Left forelimb (tissue), 1 donor: Measurements from ENCODE around the gene MPP3.

Source experiments
- DNase-seq: peaks from one replicate; pipeline ENCODE4 v3.0.0-alpha.2; 2018; ENCODE audit warnings: low spot score

MPP3 gene

DNA sequence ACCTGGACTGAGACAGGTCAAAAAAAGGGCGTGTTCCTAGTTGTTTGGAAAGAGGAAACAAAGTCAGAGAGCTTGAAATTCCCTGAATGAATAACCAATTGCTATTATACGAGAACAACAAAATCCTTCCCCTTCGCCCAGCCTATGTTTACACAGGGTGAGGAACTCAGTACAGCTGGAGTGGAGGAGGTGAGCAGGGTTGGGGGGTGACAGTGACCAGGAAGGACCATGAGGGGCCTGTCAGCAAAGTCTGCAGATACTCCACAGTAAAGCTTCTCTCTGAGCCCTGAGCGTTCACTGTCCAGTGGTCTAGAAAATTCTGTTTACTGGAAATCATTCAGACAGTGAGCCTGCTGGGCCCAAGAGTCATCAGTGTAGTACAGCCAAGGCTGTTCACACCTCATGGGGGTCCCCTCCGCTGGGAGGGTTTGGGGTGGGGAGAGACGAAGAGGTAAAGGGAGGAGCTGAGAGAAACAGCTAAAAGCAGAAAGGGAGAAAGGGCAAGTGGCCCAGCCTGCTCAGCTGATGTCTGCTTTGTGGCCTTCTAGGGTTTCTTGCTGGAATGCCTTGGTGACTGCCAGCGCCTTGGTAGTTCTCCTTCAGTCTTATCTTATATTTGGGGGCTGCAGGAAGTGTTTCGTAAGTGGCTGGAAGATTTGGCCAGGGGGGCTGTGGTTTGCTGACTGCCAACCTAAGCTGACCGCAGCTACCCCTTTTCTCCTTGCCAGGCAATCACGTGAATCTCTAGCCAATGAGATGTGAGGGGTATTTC is 59.9 kb downstream of the MPP3 start:
- no peak for DNase-seq

DNA sequence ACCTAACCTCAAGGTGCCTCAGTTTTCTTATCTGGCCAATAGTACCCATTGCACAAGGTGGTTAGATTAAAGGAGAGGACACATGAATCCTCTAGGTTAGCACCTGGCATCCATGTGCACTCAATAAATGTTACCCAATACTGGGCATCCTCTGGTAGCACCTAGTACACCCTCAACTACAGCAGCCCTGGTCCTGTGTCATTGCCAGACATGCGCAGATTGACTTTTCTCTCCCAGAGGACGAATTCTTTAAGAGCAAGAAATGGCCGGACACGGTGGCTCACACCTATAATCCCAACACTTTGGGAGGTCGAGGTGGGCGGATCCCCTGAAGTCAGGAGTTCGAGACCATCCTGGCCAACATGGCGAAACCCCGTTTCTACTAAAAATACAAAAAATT is 61.5 kb downstream of the MPP3 start:
- no peak for DNase-seq

DNA sequence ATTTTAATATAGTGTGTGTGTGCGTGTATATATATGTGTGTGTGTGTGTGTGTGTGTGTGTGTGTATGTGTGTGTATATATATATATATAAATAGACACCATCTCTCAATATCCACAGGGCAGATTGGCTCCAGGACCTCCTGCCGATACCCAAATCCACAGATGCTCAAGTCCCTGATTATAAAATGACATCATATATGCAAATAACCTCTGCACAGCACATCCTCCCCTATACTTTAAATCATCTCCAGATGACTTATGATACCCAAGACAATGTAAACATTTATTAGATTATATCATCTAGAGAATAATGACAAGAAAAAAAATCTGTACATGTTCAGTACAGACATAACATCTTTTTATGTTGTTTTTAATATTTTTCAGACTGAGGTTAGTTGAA is 62.0 kb downstream of the MPP3 start:
- no peak for DNase-seq

GRCh38 chr17:43769859-43770258 is 63.1 kb downstream of the MPP3 start:
- no peak for DNase-seq

GRCh38 chr17:43769426-43769825 is 63.5 kb downstream of the MPP3 start:
- no peak for DNase-seq

- no peak for DNase-seq
These were observed 64.0 kb downstream of the MPP3 start for GRCh38 chr17:43768943-43769342.

- no peak for DNase-seq
These were observed 64.6 kb downstream of the MPP3 start for GRCh38 chr17:43768382-43768781.

- no peak for DNase-seq
These were observed 65.3 kb downstream of the MPP3 start for GRCh38 chr17:43767713-43768059.

- DNase-seq: no peak
These were observed 65.8 kb downstream of the MPP3 start for GRCh38 chr17:43767053-43767712.

- DNase-seq: no peak
These were observed 66.4 kb downstream of the MPP3 start for GRCh38 chr17:43766413-43767052.

DNA sequence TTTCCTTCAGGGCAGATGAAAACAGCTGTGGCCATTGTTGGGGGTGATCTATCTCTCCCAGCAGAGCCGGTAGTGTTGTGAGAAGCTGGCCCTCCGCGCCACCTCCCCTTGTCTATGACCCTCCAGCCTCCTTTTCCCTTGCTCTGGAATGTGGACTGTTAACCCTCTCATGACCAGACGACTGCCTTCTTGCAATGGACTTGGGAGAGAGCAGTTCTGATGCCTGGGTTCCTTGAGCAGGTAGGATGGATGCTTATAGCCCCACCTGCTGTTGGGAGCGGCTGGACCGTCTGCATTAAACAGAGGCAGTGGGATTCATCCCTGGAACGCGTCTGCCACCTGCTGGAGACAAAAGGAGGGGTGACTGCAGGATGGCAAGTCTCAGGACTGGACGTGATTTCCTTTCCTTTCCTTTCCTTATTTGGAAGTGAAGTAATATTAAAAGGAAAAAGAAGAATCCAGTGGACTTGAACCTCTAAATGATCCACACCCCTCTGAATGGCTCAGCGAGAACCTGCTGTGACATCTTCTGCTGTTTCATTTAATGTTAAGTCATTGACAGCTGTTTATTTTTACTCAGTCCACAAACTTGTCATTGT is 72.6 kb downstream of the MPP3 start:
- peak; percentile 90 for DNase-seq

- no peak for DNase-seq
These were observed 73.1 kb downstream of the MPP3 start for GRCh38 chr17:43759836-43760235.

DNA sequence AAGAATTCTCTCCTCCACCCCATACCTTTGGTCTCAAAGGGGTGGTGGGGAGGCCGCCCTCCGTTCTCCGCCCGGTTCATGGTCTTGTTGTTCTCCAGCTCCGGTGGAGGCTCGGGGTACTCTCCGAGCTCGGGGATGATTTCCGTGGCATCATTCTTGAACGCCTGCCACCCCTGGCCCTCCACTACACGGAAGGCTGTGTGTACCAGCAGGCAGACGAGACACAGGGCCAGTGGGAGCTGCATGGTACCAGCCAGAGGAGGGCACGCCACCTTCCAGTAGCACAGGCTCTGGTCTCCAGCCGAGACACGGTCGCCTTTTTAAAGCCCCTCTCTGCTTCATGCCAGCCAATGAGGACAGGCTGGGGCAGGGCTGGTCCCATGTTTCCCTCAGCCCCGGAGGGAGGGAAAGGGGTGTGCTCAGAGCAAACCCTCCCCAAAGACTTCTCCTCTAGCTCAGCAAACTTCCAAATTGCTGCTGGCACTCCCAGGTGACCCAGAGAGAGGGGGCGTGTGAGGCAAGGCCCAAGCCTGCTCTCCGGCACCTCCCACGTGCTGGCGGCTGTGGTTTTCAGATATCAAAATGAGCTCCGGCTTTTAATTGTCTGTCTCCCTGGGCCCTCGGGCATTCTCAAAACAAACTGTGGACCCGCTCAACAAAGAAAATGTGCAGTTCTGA is 74.3 kb downstream of the MPP3 start, which contains the start of gene SOST:
SOST (minus strand) TSS at position 295 of the 678 bp plus-strand sequence; CDS start at position 245, 50 bp downstream.
- no peak for DNase-seq

DNA sequence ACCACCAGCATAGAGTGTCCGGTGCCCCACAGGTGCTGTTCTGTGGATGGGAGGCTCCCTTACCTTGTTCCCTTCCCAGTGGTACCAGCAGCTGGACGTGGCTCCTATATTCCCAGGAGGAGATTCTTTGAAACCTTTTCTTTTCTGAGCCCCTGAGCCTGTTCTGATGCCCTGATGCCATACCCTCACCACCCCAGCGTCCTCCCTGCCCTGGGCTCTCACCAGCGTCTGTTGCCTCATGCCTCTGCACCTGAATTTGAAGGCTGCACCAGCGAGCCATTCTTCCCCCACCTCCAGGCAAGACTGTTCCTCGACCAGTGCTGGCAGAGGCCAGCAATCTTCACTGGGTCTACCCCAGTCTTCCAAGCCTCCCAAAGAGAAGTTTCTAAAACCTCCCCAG is 74.9 kb downstream of the MPP3 start:
- no peak for DNase-seq

DNA sequence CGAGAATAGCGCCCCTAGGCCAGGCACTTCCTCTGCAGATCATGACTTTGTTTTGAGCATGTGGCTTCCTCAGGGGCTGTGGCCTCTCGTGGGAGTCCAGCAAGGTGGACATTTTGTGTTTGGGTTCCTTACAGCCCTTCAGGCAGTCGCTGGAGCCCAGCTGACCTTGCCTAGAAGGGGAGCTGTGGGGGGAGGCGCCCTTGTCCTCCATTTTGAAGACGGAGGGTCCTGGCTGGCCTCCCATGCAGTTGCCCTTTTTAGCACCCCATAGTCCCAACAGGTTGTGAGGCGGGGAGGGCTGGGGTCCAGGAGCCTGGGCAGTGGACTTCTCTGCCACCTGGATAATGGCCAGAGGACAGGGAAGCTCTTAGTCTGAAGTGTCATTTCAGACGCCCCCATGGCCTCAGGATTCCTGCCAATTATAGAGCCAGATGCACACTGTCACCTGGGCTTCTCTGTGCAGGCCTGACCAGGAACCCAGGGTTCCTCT is 75.7 kb downstream of the MPP3 start:
- DNase-seq: no peak

GRCh38 chr17:43756201-43756600 is 76.7 kb downstream of the MPP3 start:
- no peak for DNase-seq

DNA sequence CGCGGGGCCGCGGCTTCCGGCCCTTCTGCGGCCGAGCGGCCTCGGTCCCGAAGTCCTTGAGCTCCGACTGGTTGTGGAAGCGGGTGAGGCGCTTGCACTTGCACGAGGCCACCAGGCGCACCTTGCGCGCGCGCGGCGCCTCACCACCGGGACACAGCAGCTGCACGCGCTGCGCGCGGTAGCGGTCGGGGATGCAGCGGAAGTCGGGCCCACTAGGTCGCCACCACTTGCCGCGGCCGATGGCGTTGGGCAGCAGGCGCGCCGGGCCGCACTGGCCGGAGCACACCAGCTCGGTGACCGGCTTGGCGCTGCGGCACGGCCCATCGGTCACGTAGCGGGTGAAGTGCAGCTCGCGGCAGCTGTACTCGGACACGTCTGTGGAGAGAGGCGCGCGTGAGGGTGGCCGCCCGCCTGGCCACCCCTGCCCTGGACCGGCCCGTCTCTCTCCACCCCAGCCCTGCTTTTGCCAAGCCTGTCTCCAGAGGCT is 77.5 kb downstream of the MPP3 start:
- peak; percentile 73 for DNase-seq

DNA sequence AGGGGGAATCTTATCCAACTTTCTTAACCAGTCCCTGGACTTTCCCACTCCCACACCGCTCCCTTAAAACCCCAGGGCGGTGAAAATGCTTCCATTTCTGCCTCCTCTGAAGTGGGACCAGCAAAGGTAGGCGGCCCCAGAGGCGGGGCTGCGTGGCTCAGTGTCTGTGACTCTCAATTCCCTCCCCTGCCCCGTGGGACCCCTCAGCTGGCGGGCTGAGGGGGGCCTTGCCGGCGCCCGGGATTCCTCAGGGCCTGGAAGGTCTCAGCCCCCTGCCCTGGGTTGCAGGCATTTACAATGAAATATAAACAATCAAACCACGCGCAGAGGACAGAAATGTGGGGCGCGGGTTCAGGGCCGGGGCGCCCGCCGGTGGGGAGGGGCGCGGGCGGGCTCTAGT is 78.0 kb downstream of the MPP3 start:
- no peak for DNase-seq

DNA sequence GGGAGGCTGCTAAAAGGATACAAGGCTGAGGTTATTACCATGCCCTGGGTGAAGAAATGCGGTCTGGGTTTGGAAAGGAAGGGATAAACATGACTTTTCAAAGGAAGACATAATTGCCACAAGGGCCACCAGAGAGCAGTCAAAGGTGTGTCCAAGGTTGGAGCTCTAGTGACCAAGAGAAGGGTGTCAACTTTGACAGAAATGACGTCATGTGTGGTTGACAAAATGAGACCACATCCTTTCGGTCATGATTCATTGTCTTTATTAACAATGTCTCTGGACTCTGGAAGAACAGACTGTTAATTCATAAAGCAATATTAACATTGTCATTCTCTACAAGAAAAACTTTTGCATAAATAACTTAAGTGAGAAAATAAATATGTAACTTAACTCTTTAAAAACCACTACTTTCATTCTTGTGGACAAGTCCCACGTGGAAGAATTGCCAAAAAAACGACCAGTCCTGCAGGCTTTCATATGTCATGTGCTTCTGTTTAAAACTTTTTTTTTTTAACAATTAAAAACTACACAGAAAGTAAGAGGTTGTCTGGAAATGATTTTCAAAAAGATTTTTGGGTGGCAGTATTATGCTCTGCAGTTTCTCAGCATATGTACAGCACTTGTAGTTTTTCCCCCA is 79.3 kb downstream of the MPP3 start:
- DNase-seq: no peak
